Jurkat, Clone E6-1 (cell line): ENCODE data around the gene NAP1L4.

Experiments used
- DNase-seq: peaks from one replicate; pipeline ENCODE4 v3.0.0-alpha.2; 2011; ENCODE audit warnings: low read depth, low spot score
- H3K4me3 ChIP-seq: 2 replicates; pipeline ENCODE4 v1.5.1; 2011; ENCODE audit warnings: mild to moderate bottlenecking, low read length, control low read depth, moderate library complexity

The NAP1L4 gene

DNA sequence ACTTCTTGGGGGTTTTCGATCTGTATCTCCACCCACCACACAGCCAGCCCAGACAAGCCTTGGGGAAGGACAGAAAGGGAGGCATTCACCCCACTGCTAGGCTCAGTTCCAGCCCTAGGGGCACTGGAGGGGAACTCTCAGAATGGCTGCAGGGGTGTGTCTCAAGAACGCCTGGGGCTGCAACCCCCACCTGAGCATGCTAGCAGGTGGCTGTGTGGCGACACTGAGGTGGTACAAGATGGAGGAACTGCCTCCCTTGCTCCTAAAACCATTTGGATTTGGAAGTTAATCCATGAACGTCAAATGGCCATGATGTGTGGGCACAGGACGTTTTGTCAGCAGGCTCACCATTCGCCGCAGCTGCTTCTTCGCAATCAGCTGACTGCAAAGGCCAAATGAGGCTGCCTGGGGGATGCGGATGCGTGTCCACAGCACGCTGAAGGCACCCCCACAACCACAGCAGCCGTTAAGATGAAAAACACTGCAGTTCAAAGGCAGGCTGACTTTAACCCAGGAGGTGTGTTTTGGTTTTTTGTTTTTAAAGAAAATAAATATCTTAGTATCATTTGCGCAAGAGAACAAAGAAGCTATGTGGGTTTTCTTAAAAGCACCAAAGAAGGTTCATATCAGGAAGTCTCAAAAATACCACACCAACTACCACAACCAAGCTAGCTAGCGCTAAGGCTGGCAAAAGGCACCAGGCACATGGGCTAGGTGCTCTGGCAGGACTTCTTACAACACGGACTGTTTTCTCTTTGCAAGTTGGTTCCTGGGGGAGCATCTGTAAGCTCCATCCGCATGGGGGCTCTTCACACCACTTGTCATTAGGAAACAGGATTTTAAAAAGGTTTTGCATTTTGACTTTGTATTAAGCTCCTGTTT is 22.2 kb upstream of the NAP1L4 start:
- peak overlapping the region; percentile 13; the same call in 1 of the 2 replicates for H3K4me3 ChIP-seq
- peak; percentile 92 for DNase-seq

DNA sequence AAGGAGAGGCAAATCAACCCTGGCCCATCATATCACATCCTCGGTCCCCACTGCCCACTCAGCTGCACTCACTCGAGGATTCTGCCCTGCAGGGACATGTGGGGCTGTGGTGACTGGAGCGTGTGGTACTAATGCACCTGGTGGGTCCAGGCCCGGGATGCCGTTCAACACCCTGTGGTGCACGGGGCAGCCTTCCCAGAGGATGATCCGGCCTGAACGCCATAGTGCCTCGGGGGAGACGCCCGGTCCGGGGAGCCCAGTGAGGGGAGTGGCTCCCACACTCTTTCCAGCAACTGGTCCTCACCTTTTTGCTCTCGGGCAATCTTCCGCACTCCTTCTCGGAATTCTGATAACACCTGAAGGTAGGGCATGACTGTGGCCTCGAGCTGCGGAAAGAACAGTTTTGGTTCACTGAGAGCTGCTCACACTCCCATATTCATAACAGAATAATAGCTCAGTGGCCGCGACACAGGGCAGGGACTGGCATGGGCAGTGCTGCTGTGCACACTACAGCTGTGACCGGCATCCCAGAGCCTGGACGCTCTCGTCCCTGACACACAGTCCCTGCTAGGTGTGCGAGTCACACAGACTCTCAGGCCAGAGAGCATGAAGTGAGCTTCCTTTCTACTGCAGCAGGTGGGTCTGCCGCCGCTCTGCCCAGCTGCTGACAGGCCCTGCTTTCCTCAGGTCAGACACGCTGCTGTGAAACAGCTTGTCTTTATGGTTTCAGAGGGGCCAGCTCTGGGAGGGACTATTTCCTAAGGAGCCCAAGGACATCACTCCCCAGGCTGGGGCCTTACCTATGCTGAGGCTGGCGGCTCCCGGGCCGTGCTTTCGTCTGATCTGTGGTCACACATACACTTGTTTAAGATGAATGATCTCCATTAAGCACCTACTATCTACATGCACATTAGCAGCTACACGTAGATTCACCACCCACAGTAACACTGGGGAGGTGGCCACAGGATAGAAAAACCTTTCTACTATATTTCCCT is 20.1 kb upstream of the NAP1L4 start:
- no peak for DNase-seq
- H3K4me3 ChIP-seq: no peak overlapping the region

DNA sequence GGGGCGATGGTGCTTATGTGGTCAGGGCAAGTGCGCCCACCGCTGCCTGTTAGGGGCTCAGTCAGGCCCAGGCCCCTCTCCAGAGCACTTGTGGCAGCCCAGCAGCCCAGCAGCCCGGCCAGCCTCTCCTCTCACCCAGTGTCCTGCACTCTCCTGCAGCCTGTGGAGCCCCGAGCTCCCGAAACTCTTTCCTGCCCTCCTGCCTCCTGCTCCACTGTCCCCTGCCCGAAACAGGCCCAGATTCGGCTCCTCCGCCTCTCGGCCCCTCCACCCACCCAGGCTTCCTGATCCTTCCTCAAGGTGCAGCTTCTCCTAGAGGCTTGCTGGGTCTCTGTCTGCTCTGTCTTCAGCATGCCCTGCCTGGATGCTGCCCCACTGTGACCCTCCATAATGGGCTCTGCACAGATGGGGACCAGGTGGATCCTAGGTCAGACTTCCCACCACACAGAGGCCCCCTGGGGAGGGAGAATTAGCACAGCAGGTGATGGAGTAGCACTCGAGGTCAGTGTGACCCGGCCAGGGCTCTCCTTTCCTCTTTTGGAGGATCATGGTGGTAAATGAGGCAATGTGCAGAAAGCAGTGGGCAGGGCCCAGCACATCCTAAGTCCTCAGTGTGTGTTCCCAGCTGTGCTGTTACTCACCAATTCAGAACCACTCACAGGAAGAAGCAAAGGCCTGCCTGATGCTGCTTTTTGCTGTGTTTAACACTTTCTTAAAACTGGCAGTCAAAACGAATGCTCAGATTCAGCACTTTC is 18.6 kb upstream of the NAP1L4 start:
- no peak overlapping the region for H3K4me3 ChIP-seq

DNA sequence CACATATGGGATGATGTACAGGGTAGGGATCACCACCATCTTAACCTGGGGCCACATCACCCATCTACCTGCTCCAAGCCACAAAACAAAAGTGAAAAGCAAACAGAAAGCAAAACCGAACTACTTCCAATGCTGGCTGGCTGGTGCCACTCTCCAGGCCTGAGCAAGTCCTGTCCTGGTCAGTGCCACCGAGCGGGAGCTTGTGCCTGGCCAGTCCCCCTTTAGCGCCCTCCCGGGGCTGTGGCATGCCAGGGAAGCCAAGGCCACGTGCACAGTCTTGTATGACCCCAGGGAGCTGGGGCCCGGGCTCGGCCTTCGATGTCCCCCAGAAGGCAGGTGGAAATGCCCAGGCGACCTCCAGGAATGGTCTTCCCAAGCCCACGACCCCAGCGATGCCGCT is 17.9 kb upstream of the NAP1L4 start:
- no peak overlapping the region for H3K4me3 ChIP-seq
- no peak for DNase-seq

More for the DNA sequence above, 18.6 kb upstream of the NAP1L4 start:
- DNase-seq: no peak

DNA sequence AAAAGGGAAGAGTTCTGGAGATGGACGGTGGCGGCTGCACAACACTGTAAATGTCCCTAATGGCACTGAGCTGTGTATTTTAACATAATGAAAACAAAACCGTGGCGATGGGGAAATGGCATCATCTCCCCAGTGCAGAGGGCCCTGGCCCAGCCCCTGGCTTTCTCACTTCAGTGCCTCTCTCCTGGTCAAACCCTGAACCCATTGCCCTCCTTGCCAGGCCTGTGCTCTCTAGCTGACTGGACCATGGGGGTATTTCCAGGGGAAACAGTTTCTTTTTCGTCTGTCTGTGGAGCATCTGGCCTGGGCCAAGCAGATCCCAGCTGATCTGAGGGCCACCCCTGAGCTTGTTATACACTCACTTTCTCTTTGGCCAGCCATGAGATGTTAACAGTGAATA is 17.4 kb upstream of the NAP1L4 start:
- DNase-seq: no peak
- no peak overlapping the region for H3K4me3 ChIP-seq

DNA sequence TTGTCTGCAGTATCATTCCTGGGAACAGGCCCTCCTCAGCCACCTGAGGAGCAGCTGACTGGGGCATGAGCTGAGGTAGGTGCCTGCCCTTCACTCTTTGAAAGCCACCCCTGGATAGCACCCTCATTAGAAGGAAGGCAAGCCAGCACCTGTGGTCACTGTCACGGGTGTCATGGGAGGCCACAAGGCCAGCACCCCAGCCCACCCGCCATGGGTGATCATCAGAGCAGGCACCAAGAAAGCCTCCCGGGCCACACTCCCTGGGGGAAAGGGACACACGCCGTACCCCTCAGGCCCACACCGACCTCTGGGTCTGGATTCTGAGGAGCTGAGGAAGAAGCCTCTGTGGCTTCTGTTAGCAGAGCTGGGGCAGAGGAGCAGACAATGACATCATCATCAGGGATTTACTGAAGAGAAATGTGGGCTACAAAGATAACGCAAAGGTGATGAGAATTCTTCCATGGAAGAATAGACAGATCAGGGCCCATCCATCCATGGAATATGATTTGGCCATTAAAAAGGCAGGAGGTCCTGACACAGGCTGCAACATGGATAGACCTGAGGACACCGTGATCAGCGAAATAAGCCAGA is 16.7 kb upstream of the NAP1L4 start:
- no peak for DNase-seq
- no peak overlapping the region for H3K4me3 ChIP-seq

DNA sequence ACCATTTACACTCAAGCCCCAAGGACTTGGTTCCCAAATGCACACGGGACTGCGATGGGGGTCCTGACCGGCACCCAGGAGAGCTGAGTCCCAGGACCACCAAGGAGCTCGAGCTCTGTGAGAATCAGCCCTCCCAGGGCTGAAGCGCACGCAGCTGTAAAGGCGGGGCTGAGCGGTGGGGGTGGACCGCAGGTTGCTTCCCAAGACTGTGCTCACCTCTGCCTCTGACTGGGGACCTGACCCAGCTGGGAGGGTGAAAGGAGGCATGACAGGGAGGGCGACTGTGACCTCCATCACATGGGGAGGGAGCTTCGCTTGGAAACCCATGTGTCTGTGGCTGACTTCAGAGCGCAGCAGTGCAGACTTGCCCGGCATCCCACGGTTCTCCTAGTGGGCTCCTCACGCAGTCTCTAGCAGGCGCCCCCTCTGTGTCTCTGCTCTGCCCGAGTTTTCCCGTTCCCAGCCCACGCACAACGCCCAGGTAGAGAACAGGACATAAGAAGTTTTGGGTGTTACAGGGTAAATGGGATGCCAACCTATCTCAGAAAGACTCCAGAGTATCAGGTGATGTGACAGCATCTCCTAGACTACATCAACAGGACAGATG is 15.4 kb upstream of the NAP1L4 start:
- no peak overlapping the region for H3K4me3 ChIP-seq
- no peak for DNase-seq

DNA sequence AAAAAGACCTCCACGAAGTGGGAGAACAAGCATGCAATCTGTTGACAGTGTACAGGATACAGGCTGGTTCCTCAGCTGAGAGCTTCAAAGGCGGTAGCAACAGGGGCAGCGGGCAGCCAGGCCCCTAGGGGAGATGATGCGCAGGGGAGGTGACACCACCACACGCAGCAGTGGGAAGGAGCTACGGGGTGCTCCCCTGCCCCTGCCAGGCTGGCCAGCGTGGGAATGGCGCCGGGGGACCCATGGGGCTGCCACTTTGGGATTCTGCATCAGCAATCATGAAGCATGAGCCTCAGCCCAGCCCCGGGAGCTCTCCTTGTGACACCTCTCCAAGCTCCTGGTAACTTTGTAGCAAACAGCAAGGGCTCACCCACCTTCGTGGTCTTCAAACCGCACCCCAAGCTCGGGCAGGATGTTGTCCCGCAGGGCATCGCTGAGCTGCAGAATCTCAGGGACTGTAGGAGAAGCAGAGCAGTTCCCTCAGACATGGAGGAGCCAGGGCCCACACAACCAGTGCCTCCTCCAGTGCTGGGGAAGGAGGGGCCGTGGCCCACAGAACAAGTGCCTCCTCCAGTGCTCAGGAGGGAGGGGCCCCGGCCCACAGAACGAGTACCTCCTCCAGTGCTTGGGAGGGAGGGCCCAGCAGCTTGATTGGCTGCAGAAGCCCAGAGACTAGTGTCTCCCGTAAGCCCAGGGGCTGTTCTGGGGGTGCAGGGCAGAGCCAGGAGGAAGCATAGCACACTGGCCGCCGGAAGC is 14.6 kb upstream of the NAP1L4 start:
- no peak overlapping the region for H3K4me3 ChIP-seq
- no peak for DNase-seq

DNA sequence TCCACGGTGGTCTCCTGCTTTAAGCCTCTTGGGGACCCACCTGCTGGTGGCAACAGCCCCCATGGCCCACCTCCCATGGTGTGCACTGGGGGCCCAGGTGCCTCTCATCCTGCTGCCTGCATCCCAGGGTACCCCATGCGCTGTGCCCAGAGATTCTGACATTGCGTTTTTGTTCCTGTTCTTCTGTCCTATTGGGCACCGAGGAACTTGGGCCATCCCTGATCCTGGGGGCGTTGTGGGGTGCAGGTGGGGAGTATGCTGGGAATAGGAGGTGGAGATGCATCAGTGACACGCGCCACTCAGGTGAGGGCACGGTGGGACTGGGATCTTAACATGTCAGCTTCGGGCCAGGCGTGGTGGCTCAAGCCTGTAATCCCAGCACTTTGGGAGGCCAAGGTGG is 12.4 kb upstream of the NAP1L4 start:
- DNase-seq: no peak
- no peak overlapping the region for H3K4me3 ChIP-seq

DNA sequence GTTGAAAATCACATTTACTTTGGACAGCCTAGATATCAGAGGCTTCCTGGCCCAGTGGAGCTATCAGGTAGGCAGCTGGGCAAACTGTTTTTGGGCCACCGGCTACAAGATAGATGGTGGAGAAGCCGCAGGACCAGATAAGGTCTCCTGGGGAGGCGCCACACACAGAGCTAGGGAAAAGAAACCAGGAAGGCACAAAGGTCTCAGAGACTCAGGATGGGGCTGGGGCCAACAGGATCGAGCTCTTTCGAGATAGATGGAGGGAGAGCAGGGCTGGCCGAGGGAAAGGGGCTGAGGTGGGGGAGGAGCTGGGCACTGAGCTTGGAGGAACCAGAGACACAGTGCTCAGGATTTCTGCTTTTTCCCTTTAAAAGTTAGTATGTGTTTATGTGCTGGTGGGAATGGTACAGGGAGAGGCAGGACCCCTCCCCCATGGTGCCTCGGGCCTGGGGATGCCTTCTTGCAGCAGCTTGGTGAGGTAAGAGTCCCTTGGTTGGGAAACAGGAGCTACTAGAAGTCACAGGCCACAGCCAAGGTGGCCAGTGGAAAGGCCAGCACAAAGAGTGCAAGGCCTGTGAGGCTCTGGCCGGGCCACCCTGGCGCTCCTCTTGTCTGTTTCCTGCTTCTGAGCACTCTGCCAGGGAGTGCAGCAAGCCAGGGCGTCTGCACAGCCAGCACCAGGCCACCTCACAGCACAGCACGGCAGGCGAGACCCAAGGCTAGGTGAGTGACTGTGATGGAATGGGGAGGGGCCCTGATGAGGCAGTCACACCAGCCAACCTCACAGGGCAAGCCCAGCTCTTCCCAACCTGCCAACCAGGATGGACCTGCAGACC is 11.5 kb upstream of the NAP1L4 start:
- no peak for DNase-seq

DNA sequence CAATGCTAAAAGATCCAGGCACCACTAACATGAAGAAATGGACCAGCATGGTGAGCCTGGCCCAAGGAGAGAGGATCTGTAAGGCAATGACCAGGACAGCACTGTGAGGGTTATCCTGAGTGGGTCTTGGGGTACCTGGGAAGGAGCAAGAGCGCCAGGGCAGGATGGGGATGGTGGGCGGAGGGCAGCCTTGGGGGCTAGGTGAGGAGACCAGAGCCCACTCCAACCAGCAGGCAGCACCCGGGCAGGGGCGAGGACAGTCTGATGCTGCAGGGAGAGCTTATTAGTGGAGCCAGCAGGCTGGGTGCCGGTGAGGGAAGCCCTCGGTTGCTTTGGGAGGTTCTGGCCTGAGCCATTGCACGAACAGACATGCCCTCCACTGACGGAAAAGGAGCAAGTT is 10.7 kb upstream of the NAP1L4 start:
- no peak overlapping the region for H3K4me3 ChIP-seq
- no peak for DNase-seq

More for the DNA sequence above, 11.5 kb upstream of the NAP1L4 start:
- no peak overlapping the region for H3K4me3 ChIP-seq

DNA sequence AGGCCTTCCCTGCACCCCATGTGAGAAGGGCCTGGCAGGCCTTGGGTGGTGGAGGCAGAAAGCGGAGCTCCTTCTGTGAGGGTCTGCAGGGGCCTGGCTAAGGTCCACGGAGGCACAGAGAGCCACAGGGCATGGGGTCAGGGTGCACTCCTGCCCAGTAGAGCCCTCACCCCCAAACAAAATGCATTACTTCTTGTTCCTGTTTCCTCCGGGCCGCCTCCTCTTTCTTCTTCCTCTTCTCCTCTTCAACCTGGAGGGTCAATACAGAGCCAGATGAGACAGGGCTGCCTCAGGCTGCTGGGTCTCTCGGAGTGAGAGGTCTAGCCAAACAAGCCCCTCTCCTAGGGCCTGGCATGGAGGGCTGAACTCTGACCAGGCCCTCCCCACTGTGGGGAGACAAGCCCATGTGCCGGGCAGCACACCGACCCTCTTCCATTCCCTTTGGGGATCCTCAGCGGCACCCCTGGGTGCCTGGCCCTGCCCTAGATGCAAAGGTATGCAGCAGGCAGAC is 10.3 kb upstream of the NAP1L4 start:
- no peak for DNase-seq
- no peak overlapping the region for H3K4me3 ChIP-seq

DNA sequence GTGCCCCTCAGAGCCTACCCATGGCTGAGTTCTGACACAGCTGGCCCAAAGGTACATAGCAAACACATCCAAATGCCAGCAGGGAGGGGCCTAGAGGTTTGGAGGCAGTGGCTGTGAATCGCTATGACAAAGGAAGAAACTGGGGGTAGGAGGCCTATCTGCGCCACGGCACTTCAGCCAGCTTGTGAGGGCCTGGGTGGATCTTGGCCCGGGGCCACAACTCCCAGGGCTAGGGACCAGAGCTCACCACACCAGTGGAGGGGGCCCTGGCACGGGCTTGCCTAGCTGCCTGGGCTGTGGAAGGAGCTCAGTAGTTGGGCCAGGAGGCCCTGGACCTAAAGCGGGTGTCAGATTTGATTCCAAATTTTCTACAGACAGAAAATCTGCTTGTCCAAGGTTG is 9.4 kb upstream of the NAP1L4 start:
- H3K4me3 ChIP-seq: no peak overlapping the region
- DNase-seq: no peak

DNA sequence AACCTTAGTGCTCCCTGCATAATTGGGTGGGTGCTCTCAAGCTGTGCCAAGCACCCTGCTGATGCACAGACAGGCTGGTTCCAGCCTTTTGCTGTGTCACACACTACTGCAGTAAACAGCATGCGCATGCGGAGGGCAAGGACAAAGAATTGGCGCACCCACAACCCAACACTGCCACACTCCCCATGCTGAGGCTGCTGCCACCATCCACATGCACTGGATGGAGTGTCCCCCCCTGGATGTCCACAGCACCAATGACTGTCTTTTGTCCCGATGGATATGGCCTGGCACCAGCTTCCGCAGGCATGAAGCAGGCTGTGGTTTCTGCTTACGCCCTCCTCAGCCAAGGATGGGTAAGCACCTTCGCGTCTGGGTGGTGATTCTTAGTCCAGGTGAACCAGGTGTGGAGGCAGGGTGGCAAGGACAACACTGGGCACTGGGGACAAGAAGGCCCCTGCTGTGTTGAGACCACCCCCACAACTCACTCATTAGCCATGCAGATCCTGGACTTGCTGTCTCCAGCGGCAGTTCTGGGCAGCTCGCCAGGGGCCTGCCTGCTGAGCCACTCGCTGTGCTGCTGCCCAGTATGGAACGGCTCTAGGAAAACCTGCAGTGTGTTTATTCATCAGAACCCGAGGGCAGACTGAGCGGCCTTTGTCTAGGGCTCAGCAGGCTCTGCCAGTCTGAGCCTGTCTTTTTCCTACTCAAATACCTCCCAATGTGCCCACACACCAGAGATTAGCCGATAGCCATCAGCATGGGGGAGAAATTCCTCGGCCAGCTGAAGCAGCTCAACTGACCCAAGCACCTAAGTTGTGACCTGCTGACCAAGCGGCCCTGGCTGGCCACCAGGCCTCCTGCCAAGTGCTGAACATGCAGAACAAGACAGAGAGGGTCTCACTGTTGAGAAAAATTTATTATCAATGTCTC is 8.2 kb upstream of the NAP1L4 start:
- no peak for DNase-seq
- H3K4me3 ChIP-seq: no peak overlapping the region

DNA sequence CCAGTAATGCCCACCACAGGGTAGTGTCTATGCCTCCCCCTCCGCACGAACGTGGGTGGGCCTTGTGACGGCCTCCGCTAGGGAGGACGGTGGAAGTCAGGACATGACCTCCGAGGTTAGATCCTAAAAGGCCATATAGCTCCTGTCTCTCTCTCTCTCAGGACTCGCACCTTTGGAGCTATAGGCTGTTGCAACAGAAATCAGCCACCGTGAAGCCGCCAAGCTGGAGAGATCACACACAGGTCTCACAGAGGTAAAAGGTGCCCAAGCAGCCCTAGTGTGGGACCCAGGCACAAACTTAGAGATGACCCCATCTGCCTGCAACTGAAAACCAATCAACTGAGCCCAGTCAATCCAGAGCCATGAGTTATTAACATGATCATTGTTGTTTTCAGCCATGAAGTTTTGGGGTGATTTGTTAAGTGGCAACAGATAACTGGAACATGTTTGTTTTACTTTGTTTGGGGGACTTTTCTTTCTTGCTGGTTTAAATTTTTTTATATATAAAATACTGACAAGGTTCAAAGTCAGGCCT is 7.4 kb upstream of the NAP1L4 start:
- H3K4me3 ChIP-seq: no peak overlapping the region
- no peak for DNase-seq
